Choroid plexus epithelial cell (primary cell): ENCODE measurements around the gene FES.
"Not testable (repeated sequence)": the region's sequence is repeated elsewhere in the genome, so short reads cannot be mapped to it uniquely, and the experiment has no call there.

Experiments
- DNase-seq: peaks from one replicate; pipeline ENCODE4 v3.0.0-alpha.2; 2010; ENCODE audit warnings: low read depth
- H3K4me3 ChIP-seq: 2 replicates; pipeline ENCODE4 v1.5.1; 2011; ENCODE audit warnings: low read depth, mild to moderate bottlenecking, control low read depth, low read length, moderate library complexity
- TF ChIP-seq, protein P1 (sequence below): conservative IDR thresholded peaks from 2 replicates; pipeline ENCODE4 v1.5.1; 2011; ENCODE audit warnings: low read depth, mild to moderate bottlenecking, control low read depth, inconsistent platforms, low read length, moderate library complexity

The FES gene

DNA sequence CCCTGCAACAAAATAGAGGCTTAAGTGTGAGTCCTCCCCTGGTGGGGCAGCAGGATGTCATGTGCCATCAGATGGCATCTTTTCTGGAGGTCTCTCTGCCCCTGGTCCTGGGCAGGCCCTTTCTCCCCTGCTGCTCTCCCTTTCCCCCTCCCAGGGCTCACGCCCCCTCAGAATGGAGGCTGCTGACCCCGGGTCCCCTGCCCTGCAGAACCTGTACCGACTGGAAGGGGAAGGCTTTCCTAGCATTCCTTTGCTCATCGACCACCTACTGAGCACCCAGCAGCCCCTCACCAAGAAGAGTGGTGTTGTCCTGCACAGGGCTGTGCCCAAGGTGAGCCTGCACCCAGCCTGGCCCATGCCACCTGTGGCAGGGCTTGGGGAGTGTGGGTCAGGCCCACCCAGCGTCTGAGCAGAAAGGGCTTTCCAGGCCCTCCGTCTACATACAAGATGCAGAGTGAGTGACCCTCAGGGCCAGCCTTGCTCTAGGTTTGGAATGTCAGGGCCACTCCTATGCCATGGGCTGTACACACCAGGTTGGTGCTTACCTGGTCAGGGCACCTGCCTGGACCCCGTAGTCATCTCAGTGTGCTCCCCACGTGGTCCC lies 7.1 kb downstream of the FES start:
- no peak for DNase-seq
- TF ChIP-seq, protein P1, sequence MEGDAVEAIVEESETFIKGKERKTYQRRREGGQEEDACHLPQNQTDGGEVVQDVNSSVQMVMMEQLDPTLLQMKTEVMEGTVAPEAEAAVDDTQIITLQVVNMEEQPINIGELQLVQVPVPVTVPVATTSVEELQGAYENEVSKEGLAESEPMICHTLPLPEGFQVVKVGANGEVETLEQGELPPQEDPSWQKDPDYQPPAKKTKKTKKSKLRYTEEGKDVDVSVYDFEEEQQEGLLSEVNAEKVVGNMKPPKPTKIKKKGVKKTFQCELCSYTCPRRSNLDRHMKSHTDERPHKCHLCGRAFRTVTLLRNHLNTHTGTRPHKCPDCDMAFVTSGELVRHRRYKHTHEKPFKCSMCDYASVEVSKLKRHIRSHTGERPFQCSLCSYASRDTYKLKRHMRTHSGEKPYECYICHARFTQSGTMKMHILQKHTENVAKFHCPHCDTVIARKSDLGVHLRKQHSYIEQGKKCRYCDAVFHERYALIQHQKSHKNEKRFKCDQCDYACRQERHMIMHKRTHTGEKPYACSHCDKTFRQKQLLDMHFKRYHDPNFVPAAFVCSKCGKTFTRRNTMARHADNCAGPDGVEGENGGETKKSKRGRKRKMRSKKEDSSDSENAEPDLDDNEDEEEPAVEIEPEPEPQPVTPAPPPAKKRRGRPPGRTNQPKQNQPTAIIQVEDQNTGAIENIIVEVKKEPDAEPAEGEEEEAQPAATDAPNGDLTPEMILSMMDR: no peak
- H3K4me3 ChIP-seq: no peak overlapping the region

DNA sequence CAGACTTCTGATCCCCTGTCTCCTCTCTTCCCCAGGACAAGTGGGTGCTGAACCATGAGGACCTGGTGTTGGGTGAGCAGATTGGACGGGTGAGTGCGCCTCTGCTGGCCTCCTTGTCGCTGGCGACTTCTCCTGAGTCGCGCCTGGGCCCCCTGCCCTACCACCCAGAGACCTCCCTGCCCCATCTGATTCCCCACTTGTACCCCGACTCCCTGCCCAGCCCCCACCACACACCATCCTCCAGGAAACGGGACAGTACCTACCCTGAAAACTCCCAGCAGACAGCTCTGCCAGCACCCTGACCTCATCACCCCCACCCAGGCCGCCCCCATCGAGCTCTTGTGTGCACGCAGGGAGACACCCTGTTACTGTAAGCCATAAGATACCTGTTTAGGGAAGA lies 7.7 kb downstream of the FES start:
- TF ChIP-seq, protein P1: no peak
- no peak overlapping the region for H3K4me3 ChIP-seq
- no peak for DNase-seq

DNA sequence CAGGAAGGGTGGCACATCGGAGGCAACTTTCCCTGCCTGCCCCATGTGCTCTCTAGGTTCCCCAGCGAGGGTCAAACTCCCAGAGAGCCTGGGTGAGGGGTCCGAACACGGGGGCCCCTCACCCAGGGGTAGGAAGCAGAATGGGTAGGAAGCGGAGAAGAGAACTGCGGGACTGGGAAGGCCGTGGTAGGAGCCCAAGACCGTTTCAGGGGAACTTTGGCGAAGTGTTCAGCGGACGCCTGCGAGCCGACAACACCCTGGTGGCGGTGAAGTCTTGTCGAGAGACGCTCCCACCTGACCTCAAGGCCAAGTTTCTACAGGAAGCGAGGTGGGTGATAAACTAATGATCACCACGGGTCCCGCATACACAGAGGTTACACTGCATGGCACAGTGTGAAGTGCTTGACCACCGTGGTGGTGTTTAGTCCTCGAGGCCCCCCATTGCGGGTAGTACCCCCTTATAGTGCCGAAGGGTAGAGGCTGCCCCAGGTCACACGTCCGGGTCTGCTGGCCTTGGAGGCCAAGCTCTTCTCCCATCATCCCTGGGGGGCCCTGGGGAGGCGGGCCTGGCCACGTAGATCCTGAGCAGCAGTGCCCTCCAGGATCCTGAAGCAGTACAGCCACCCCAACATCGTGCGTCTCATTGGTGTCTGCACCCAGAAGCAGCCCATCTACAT lies 8.3 kb downstream of the FES start:
- TF ChIP-seq, protein P1: no peak
- DNase-seq: no peak
- H3K4me3 ChIP-seq: no peak overlapping the region

GRCh38 chr15:90893175-90894090 lies 9.1 kb downstream of the FES start:
- no peak overlapping the region for H3K4me3 ChIP-seq
- TF ChIP-seq, protein P1: no peak
- no peak for DNase-seq

DNA sequence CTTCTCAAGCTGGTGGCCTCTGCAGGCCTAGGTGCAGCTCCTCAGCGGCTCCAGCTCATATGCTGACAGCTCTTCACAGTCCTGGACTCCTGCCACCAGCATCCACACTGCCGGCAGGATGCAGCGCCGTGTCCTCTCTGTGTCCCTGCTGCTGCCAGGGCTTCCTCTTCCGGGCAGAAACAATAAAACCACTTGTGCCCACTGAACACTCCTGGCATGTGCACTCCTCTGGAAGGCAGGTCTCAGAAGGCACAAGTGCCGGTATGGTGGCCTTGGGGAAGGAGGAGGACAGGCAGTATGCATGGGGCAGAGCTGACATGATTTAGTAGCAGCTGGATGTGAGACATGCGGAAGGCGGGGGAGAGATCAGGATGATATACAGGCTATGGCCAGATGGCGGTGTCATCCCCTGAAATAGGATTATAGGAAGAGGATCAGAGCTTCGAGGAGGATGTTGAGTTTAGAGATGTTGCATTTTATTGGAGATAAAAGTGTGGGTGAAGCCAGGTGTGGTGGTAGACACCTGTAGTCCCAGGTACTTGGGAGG lies 11.3 kb downstream of the FES start:
- TF ChIP-seq, protein P1: peak; percentile 34
- DNase-seq: peak; percentile 34
- no peak overlapping the region for H3K4me3 ChIP-seq

DNA sequence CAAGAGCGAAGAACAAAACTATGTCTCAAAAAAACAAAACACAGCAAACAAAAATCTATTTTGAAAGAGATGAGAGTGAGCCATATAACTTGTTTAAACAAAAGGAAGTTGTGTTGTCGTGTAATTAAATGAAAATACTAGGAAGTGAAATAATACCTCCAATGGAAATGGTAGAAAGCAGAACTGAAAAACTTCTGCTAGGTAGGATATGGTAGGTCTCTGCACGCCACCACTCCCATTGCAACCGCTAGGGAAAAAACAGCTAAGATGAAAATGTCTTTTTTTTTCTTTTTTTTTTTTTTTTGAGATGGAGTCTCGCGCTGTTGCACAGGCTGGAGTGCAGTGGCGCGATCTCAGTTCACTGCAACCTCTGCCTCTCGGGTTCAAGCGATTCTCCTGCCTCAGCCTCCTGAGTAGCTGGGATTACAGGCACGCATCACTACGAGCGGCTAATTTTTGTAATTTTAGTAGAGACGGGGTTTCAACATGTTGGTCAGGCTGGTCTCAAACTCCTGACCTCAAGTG lies 12.9 kb downstream of the FES start:
- not testable (repeated sequence) for DNase-seq, H3K4me3 ChIP-seq
